NOMO-1 (cell line): ENCODE data around the gene FRMPD3.
"Not testable (repeated sequence)": the region's sequence is repeated elsewhere in the genome, so short reads cannot be mapped to it uniquely, and the experiment has no call there.

ENCODE experiments used
- DNase-seq, 2 experiments: peaks; one replicate each; lab custom pipeline; 2025; ENCODE audit not compliant: unreplicated experiment in 2 of 2; lab: John Stamatoyannopoulos, UW

FRMPD3 gene

GRCh38 chrX:107448998-107449835 is at the start of gene FRMPD3:
FRMPD3 (plus strand) TSS chrX:107449652; CDS start chrX:107526589, 76,937 bp downstream.
- DNase-seq, result no peak

- no peak for DNase-seq
Observed at GRCh38 chrX:107420571-107420970, 28.9 kb upstream of the FRMPD3 start.

GRCh38 chrX:107421337-107421861 is 28.1 kb upstream of the FRMPD3 start:
- no peak for DNase-seq

GRCh38 chrX:107429090-107429489 is 20.4 kb upstream of the FRMPD3 start:
- peak in 1 of 2 experiments; percentile 6 for DNase-seq

- DNase-seq, result peak in 1 of 2 experiments; percentile 6
Observed at GRCh38 chrX:107440187-107440586, 9.3 kb upstream of the FRMPD3 start.

GRCh38 chrX:107440692-107441091 is 8.8 kb upstream of the FRMPD3 start:
- no peak for DNase-seq

GRCh38 chrX:107442914-107443527 is 6.4 kb upstream of the FRMPD3 start:
- no peak for DNase-seq

GRCh38 chrX:107445146-107445545 is 4.3 kb upstream of the FRMPD3 start:
- DNase-seq, result no peak

- DNase-seq, result no peak
Observed at GRCh38 chrX:107445631-107446030, 3.8 kb upstream of the FRMPD3 start.

- no peak for DNase-seq
Observed at GRCh38 chrX:107447642-107448041, 1.8 kb upstream of the FRMPD3 start.

- DNase-seq, result no peak
Observed at GRCh38 chrX:107448625-107448997, 841 bp upstream of the FRMPD3 start.

GRCh38 chrX:107450823-107451509 is 1.5 kb downstream of the FRMPD3 start:
- DNase-seq, result no peak

GRCh38 chrX:107451731-107452130 is 2.3 kb downstream of the FRMPD3 start:
- DNase-seq, result no peak

GRCh38 chrX:107452581-107452980 is 3.1 kb downstream of the FRMPD3 start:
- no peak for DNase-seq

- no peak for DNase-seq
Observed at GRCh38 chrX:107454302-107454701, 4.8 kb downstream of the FRMPD3 start.

- no peak for DNase-seq
Observed at GRCh38 chrX:107457289-107457688, 7.8 kb downstream of the FRMPD3 start.

GRCh38 chrX:107465932-107466620 is 16.6 kb downstream of the FRMPD3 start:
- DNase-seq, result no peak

GRCh38 chrX:107467271-107467670 is 17.8 kb downstream of the FRMPD3 start:
- DNase-seq, result no peak

- DNase-seq, result no peak
Observed at GRCh38 chrX:107470198-107470597, 20.7 kb downstream of the FRMPD3 start.

- no peak for DNase-seq
Observed at GRCh38 chrX:107470971-107471370, 21.5 kb downstream of the FRMPD3 start.

GRCh38 chrX:107471420-107471819 is 22.0 kb downstream of the FRMPD3 start:
- DNase-seq, result not testable (repeated sequence)
